Measurements from ENCODE around the gene SERINC5. TPM values are rescaled to one million over a fixed set of nuclear protein-coding genes. Genes with fewer than 3 reads are reported as not detected.
"Not testable (repeated sequence)": the region's sequence is repeated elsewhere in the genome, so short reads cannot be mapped to it uniquely, and the experiment has no call there.

Gene SERINC5
- total and polyA plus RNA-seq, 8 donors, result 36.7 to 80.7 (median 47.1) TPM

- H3K27ac ChIP-seq, result no peak overlapping the region
- TF ChIP-seq CTCF (IDR thresholded peaks at IDR 0.05), result no peak
- intact Hi-C loops (cut with DNase I), result no loop called here
- no peaks in the 10 kb centered on the region for H3K36me3 ChIP-seq
- DNase-seq, result no peak
- H3K4me3 ChIP-seq, result no peak overlapping the region
- H3K9me3 ChIP-seq, result no peaks in the 10 kb centered on the region
- H3K27me3 ChIP-seq, result no peaks in the 10 kb centered on the region
- no peaks in the 10 kb centered on the region for H3K4me1 ChIP-seq
- no peak for ATAC-seq
These were observed 141.0 kb downstream of the SERINC5 start for GRCh38 chr5:80114860-80115259.

- H3K36me3 ChIP-seq; H3K4me1 ChIP-seq; ATAC-seq; DNase-seq; H3K9me3 ChIP-seq; H3K4me3 ChIP-seq; H3K27ac ChIP-seq; H3K27me3 ChIP-seq; intact Hi-C loops (cut with DNase I): not testable (repeated sequence)
These were observed 144.4 kb downstream of the SERINC5 start for GRCh38 chr5:80111376-80111990.

GRCh38 chr5:80109646-80110478 lies 146.0 kb downstream of the SERINC5 start:
- Histone ChIP-seq H3K27ac (no peak overlapping the region), H3K4me1 (no peaks in the 10 kb centered on the region), H3K27me3 (no peaks in the 10 kb centered on the region), H3K36me3 (no peaks in the 10 kb centered on the region), H3K9me3 (no peaks in the 10 kb centered on the region), H3K4me3 (no peak overlapping the region)
- intact Hi-C loops (cut with DNase I), result no loop called here
- no peak for DNase-seq
- ATAC-seq, result peak; percentile 29
- TF ChIP-seq CTCF (IDR thresholded peaks at IDR 0.05), result no peak

- Histone ChIP-seq H3K27ac (no peak overlapping the region), H3K27me3 (no peaks in the 10 kb centered on the region), H3K4me3 (no peak overlapping the region), H3K4me1 (no peaks in the 10 kb centered on the region), H3K9me3 (no peaks in the 10 kb centered on the region), H3K36me3 (no peaks in the 10 kb centered on the region)
- DNase-seq (no peak), ATAC-seq (no peak)
- no peak for TF ChIP-seq CTCF (IDR thresholded peaks at IDR 0.05)
- intact Hi-C loops (cut with DNase I), result no loop called here
These were observed 148.9 kb downstream of the SERINC5 start for GRCh38 chr5:80106916-80107315.

- no peak for TF ChIP-seq CTCF (IDR thresholded peaks at IDR 0.05)
- no peak for DNase-seq
- Histone ChIP-seq H3K9me3 (no peaks in the 10 kb centered on the region), H3K4me3 (no peak overlapping the region), H3K27me3 (no peaks in the 10 kb centered on the region), H3K4me1 (no peaks in the 10 kb centered on the region), H3K36me3 (no peaks in the 10 kb centered on the region), H3K27ac (no peak overlapping the region)
- intact Hi-C loops (cut with DNase I), result no loop called here
- ATAC-seq, result no peak
These were observed 150.0 kb downstream of the SERINC5 start for GRCh38 chr5:80105698-80106439.

Data from left lung (tissue), 10 donors.